Measurements from ENCODE around the gene PCNT.

The PCNT gene

GRCh38 chr21:46410516-46410915 is 86.6 kb downstream of the PCNT start:
- H3K4me3 ChIP-seq (ENCODE audit: low read depth, low read length), result no peak overlapping the region
- no peak for TF ChIP-seq ZBTB7A (tag by site-specific recombination; IDR thresholded peaks at IDR 0.05; ENCODE audit: low read depth)
- TF ChIP-seq ZNF580 (tag by site-specific recombination; IDR thresholded peaks at IDR 0.05), result no peak
- no peak for TF ChIP-seq ZNF211 (tag by site-specific recombination; IDR thresholded peaks at IDR 0.05; ENCODE audit: low read depth)
- no peak for TF ChIP-seq ZNF23 (tag by site-specific recombination; IDR thresholded peaks at IDR 0.05; ENCODE audit: borderline replicate concordance)
- TF ChIP-seq ZNF777 (tag by site-specific recombination; IDR thresholded peaks at IDR 0.05; ENCODE audit: borderline replicate concordance), result no peak
- no peak for TF ChIP-seq ZNF449 (tag by site-specific recombination; IDR thresholded peaks at IDR 0.05)
- no peak for TF ChIP-seq KLF17 (tag by site-specific recombination; IDR thresholded peaks at IDR 0.05)
- ChIA-PET CTCF (no interaction called here), POLR2A (no interaction called here)
- no peaks in the 10 kb centered on the region for H3K4me1 ChIP-seq (ENCODE audit: control insufficient read depth, insufficient read depth, low read length)
- no peaks in the 10 kb centered on the region for H3K9me3 ChIP-seq (ENCODE audit: control insufficient read depth, insufficient read depth, low read depth, low read length)
- H3K27ac ChIP-seq (ENCODE audit: extremely low read depth, low read depth, low read length), result no peak overlapping the region
- peaks cover 36 to 53% of the 10 kb centered on the region in 2 experiments for H3K36me3 ChIP-seq (ENCODE audit: control insufficient read depth in 2 of 2, insufficient read depth in 1 of 2, low read length in 2 of 2)

GRCh38 chr21:46411236-46411635 is 87.3 kb downstream of the PCNT start:
- CTCF ChIA-PET, result no interaction called here
- Histone ChIP-seq H3K36me3 (ENCODE audit: control insufficient read depth in 2 of 2, insufficient read depth in 1 of 2, low read length in 2 of 2) (peaks cover 32 to 57% of the 10 kb centered on the region in 2 experiments), H3K4me3 (ENCODE audit: low read depth, low read length) (no peak overlapping the region), H3K4me1 (ENCODE audit: control insufficient read depth, insufficient read depth, low read length) (no peaks in the 10 kb centered on the region), H3K9me3 (ENCODE audit: control insufficient read depth, insufficient read depth, low read depth, low read length) (no peaks in the 10 kb centered on the region), H3K27ac (ENCODE audit: extremely low read depth, low read depth, low read length) (no peak overlapping the region)
- POLR2A ChIA-PET, result interaction anchor here (0.6 kb wide), 1 partner anchor 14 kb away, joined by 3 read pairs; no protein-coding TSS in a partner anchor
- TF ChIP-seq ZNF10 (tag by site-specific recombination; IDR thresholded peaks at IDR 0.05) (no peak), TRIM28 (IDR thresholded peaks at IDR 0.05; ENCODE audit: borderline replicate concordance, low read length) (no peak), YY2 (tag by site-specific recombination; IDR thresholded peaks at IDR 0.05) (no peak), ZNF529 (tag by site-specific recombination; IDR thresholded peaks at IDR 0.05; ENCODE audit: insufficient replicate concordance) (no peak), ZNF146 (tag by site-specific recombination; IDR thresholded peaks at IDR 0.05) (no peak), ZNF423 (tag by site-specific recombination; IDR thresholded peaks at IDR 0.05) (no peak), ZNF449 (tag by site-specific recombination; IDR thresholded peaks at IDR 0.05) (no peak), ZNF174 (tag by site-specific recombination; IDR thresholded peaks at IDR 0.05) (no peak), ZSCAN4 (tag by site-specific recombination; IDR thresholded peaks at IDR 0.05) (no peak), GLI4 (tag by site-specific recombination; IDR thresholded peaks at IDR 0.05) (no peak), PRDM2 (tag by site-specific recombination; IDR thresholded peaks at IDR 0.05; ENCODE audit: borderline replicate concordance) (no peak), TSHZ1 (tag by site-specific recombination; IDR thresholded peaks at IDR 0.05; ENCODE audit: borderline replicate concordance) (no peak), SCRT2 (tag by site-specific recombination; IDR thresholded peaks at IDR 0.05) (no peak), GLIS2 (tag by site-specific recombination; IDR thresholded peaks at IDR 0.05) (no peak)

Measured in HEK293 (cell line).